GM12878 (cell line): ENCODE measurements around the gene NGRN. TPM values are rescaled to one million over a fixed set of nuclear protein-coding genes. Genes with fewer than 3 reads are reported as not detected.
A peak's percentile ranks its signal among the peaks of the same experiment; 100 is the strongest.

Experiments used
- BMI1 ChIP-seq: fragments of 450-650 bp; IDR thresholded peaks from 2 replicates; pipeline ENCODE4 v1.6.1; 2016; ENCODE audit warnings: mild to moderate bottlenecking, moderate library complexity, borderline replicate concordance
- ETV6 ChIP-seq, 2 experiments: fragments of 450-650 bp in 1 of 2; IDR thresholded peaks in 1 of 2; conservative IDR thresholded peaks in 1 of 2; 2 replicates each; pipeline ENCODE4 v1.6.1; 2014; ENCODE audit warnings: antibody characterized with exemption in 1 of 2, borderline replicate concordance in 1 of 2, low read depth in 1 of 2, mild to moderate bottlenecking in 1 of 2, moderate library complexity in 1 of 2
- JUNB ChIP-seq: IDR thresholded peaks from 2 replicates; pipeline ENCODE4 v1.6.1; 2016; ENCODE audit warnings: antibody characterized with exemption, mild to moderate bottlenecking
- MYB ChIP-seq: fragments of 150-350 bp; IDR thresholded peaks from 2 replicates; pipeline ENCODE4 v1.6.1; 2014; ENCODE audit warnings: mild to moderate bottlenecking, low read depth, low read length, borderline replicate concordance
- NR2C1 ChIP-seq: fragments of 450-650 bp; IDR thresholded peaks from 2 replicates; pipeline ENCODE4 v1.6.1; 2017; ENCODE audit warnings: antibody characterized with exemption, mild to moderate bottlenecking, moderate library complexity
- RUNX3 ChIP-seq: IDR thresholded peaks from 2 replicates; pipeline ENCODE4 v1.6.1; 2012; ENCODE audit warnings: low read length, inconsistent platforms
- SMAD5 ChIP-seq: IDR thresholded peaks from 2 replicates; pipeline ENCODE4 v1.6.1; 2016; ENCODE audit warnings: antibody characterized with exemption, low read depth
- SMARCA5 ChIP-seq: fragments of 450-650 bp; IDR thresholded peaks from 2 replicates; pipeline ENCODE4 v1.6.1; 2017; ENCODE audit warnings: mild to moderate bottlenecking
- TBL1XR1 ChIP-seq: IDR thresholded peaks from 2 replicates; pipeline ENCODE4 v1.6.1; 2012; ENCODE audit warnings: low read depth, low read length, improper control_type of control experiment
- TCF3 ChIP-seq: IDR thresholded peaks from 2 replicates; pipeline ENCODE4 v1.6.1; 2012; ENCODE audit warnings: low read depth, mild to moderate bottlenecking, low read length, borderline replicate concordance; ENCODE audit not compliant: insufficient read depth
- YY1 ChIP-seq: IDR thresholded peaks from 2 replicates; pipeline ENCODE4 v1.6.1; 2011; ENCODE audit warnings: low read depth, mild to moderate bottlenecking, low read length
- ZNF207 ChIP-seq: fragments of 450-650 bp; IDR thresholded peaks from 2 replicates; pipeline ENCODE4 v1.6.1; 2014; ENCODE audit warnings: antibody characterized with exemption, mild to moderate bottlenecking, borderline replicate concordance
- polyA plus RNA-seq, 11 experiments: library from polyadenylated mRNA; depleted of rRNA in 4 of 11; unstranded in 6 of 11; stranded (reverse) in 5 of 11; fragments of >200 nt; fragmentation: Nextera tagmentation in 4 of 11; fragmentation: Illumina TruSeq in 1 of 11; extraction: Ambion mirVana in 4 of 11; extraction: Trizol in 1 of 11; gene quantifications; 1 replicate in 1 of 11; 2 replicates in 10 of 11; pipeline versions ENCODE4 v1.2.1 to v1.2.3, GENCODE V29; 2011 to 2016; ENCODE audit warnings: inconsistent platforms in 2 of 11, missing spikeins in 2 of 11, low read depth in 1 of 11
- total RNA-seq, 4 experiments: library from RNA; depleted of rRNA in 3 of 4; stranded (reverse); fragments of >200 nt in 3 of 4; fragmentation: Illumina TruSeq in 1 of 4; extraction: Trizol in 1 of 4; gene quantifications; 2 replicates each; pipeline versions ENCODE4 v1.2.1 to v1.2.3, GENCODE V29; 2013 to 2021
- TF ChIP-seq, protein P1 (sequence below): fragments of 450-650 bp; IDR thresholded peaks from 2 replicates; pipeline ENCODE4 v1.6.1; 2017; ENCODE audit warnings: mild to moderate bottlenecking, moderate library complexity
- TF ChIP-seq, protein P2 (sequence below): fragments of 450-650 bp; formaldehyde crosslinking; IDR thresholded peaks from 2 replicates; pipeline ENCODE4 v1.4.0; 2022; ENCODE audit warnings: mild to moderate bottlenecking, moderate library complexity
- TF ChIP-seq, protein P3 (sequence below): fragments of 150-350 bp; IDR thresholded peaks from 2 replicates; pipeline ENCODE4 v1.6.1; 2016; ENCODE audit warnings: low read depth, low read length
- TF ChIP-seq, protein P4 (sequence below): fragments of 150-350 bp; IDR thresholded peaks from 2 replicates; pipeline ENCODE4 v1.6.1; 2014; ENCODE audit warnings: mild to moderate bottlenecking, low read depth, low read length

NGRN gene
- total and polyA plus RNA-seq, 10 of the 15 experiments (the other 5 are each of a cell fraction or from before 2014, with no cell fraction given): 5.8 to 31.3 (median 23.2) TPM

DNA sequence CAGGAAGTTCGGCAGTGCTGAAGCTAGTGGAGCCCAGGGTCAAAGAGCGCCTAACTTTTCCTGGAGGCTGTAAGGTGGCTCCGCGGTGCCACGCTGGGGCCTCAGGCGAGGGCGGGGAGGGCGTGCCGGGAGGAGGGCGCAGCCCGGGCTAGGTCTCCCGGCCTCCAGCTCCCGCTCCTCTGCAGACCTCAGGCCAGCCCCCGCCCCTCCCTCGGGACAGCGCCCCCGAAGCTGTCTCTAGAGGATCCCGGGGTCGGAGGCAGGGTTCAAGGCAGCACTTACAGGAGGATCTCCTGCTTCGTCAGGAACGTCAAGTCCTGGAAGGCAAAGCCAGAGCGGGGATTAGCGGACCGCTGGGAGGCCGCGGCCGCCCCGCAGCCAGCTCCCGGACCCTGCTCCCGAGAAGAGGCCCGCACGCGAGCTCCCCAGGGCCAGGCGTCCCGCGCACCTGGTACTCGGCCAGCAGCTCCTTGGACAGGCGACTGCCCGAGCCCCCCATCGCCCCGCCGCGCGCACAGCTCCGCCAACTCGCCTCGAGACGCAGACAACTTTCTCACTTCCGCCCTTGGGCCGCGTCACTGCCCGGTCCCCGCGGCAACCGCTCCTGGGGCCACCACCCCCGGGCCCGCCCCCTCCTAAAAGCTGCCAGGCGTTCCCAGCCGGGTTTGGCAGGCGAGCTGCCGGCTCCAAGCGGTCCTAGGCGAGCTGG, 31.9 kb upstream of the NGRN start, which contains the start of gene CIB1 (continued):
- TF ChIP-seq, protein P1, sequence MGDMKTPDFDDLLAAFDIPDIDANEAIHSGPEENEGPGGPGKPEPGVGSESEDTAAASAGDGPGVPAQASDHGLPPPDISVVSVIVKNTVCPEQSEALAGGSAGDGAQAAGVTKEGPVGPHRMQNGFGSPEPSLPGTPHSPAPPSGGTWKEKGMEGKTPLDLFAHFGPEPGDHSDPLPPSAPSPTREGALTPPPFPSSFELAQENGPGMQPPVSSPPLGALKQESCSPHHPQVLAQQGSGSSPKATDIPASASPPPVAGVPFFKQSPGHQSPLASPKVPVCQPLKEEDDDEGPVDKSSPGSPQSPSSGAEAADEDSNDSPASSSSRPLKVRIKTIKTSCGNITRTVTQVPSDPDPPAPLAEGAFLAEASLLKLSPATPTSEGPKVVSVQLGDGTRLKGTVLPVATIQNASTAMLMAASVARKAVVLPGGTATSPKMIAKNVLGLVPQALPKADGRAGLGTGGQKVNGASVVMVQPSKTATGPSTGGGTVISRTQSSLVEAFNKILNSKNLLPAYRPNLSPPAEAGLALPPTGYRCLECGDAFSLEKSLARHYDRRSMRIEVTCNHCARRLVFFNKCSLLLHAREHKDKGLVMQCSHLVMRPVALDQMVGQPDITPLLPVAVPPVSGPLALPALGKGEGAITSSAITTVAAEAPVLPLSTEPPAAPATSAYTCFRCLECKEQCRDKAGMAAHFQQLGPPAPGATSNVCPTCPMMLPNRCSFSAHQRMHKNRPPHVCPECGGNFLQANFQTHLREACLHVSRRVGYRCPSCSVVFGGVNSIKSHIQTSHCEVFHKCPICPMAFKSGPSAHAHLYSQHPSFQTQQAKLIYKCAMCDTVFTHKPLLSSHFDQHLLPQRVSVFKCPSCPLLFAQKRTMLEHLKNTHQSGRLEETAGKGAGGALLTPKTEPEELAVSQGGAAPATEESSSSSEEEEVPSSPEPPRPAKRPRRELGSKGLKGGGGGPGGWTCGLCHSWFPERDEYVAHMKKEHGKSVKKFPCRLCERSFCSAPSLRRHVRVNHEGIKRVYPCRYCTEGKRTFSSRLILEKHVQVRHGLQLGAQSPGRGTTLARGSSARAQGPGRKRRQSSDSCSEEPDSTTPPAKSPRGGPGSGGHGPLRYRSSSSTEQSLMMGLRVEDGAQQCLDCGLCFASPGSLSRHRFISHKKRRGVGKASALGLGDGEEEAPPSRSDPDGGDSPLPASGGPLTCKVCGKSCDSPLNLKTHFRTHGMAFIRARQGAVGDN: peak; percentile 3; the same call in 1 of the 2 replicates
- TF ChIP-seq RUNX3 (0 out of 2 replicates have a peak, but pooled peaks have one; percentile 6), TCF3 (0 out of 2 replicates have a peak, but pooled peaks have one; percentile 46), ETV6 (conservative IDR thresholded peaks at IDR 0.05 in 1 of 2, IDR thresholded peaks at IDR 0.05 in 1 of 2; ENCODE audit: borderline replicate concordance in 1 of 2, low read depth in 1 of 2) (0 out of 4 replicates have a peak, but pooled peaks of 1 of the 2 experiments have one; percentile 19), NR2C1 (peak; percentile 59), JUNB (no peak), MYB (0 out of 2 replicates have a peak, but pooled peaks have one; percentile 14), SMAD5 (no peak), SMARCA5 (no peak; the same call in 1 of the 2 replicates), TBL1XR1 (no peak), BMI1 (peak; percentile 85; the same call in 1 of the 2 replicates), YY1 (peak; percentile 9; the same call in 1 of the 2 replicates), ZNF207 (no peak)
- TF ChIP-seq, protein P2, sequence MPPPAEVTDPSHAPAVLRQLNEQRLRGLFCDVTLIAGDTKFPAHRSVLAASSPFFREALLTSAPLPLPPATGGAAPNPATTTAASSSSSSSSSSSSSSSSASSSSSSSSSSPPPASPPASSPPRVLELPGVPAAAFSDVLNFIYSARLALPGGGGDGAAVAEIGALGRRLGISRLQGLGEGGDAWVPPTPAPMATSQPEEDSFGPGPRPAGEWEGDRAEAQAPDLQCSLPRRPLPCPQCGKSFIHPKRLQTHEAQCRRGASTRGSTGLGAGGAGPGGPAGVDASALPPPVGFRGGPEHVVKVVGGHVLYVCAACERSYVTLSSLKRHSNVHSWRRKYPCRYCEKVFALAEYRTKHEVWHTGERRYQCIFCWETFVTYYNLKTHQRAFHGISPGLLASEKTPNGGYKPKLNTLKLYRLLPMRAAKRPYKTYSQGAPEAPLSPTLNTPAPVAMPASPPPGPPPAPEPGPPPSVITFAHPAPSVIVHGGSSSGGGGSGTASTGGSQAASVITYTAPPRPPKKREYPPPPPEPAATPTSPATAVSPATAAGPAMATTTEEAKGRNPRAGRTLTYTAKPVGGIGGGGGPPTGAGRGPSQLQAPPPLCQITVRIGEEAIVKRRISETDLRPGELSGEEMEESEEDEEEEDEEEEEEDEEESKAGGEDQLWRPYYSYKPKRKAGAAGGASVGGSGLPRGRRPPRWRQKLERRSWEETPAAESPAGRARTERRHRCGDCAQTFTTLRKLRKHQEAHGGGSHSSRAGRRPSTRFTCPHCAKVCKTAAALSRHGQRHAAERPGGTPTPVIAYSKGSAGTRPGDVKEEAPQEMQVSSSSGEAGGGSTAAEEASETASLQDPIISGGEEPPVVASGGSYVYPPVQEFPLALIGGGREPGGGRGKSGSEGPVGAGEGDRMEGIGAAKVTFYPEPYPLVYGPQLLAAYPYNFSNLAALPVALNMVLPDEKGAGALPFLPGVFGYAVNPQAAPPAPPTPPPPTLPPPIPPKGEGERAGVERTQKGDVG (CRISPR knock-in tag): no peak
- TF ChIP-seq, protein P3, sequence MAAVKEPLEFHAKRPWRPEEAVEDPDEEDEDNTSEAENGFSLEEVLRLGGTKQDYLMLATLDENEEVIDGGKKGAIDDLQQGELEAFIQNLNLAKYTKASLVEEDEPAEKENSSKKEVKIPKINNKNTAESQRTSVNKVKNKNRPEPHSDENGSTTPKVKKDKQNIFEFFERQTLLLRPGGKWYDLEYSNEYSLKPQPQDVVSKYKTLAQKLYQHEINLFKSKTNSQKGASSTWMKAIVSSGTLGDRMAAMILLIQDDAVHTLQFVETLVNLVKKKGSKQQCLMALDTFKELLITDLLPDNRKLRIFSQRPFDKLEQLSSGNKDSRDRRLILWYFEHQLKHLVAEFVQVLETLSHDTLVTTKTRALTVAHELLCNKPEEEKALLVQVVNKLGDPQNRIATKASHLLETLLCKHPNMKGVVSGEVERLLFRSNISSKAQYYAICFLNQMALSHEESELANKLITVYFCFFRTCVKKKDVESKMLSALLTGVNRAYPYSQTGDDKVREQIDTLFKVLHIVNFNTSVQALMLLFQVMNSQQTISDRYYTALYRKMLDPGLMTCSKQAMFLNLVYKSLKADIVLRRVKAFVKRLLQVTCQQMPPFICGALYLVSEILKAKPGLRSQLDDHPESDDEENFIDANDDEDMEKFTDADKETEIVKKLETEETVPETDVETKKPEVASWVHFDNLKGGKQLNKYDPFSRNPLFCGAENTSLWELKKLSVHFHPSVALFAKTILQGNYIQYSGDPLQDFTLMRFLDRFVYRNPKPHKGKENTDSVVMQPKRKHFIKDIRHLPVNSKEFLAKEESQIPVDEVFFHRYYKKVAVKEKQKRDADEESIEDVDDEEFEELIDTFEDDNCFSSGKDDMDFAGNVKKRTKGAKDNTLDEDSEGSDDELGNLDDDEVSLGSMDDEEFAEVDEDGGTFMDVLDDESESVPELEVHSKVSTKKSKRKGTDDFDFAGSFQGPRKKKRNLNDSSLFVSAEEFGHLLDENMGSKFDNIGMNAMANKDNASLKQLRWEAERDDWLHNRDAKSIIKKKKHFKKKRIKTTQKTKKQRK: no peak
- TF ChIP-seq, protein P4, sequence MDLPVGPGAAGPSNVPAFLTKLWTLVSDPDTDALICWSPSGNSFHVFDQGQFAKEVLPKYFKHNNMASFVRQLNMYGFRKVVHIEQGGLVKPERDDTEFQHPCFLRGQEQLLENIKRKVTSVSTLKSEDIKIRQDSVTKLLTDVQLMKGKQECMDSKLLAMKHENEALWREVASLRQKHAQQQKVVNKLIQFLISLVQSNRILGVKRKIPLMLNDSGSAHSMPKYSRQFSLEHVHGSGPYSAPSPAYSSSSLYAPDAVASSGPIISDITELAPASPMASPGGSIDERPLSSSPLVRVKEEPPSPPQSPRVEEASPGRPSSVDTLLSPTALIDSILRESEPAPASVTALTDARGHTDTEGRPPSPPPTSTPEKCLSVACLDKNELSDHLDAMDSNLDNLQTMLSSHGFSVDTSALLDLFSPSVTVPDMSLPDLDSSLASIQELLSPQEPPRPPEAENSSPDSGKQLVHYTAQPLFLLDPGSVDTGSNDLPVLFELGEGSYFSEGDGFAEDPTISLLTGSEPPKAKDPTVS: no peak
